Tibial nerve (tissue), 4 donors: Measurements from ENCODE around the gene C2orf81.

ENCODE experiments used
- CTCF ChIP-seq, 5 experiments: fragments of 200-600 bp in 3 of 5; fragments of 450-650 bp in 2 of 5; sonication (generic) in 3 of 5; IDR thresholded peaks; one replicate each; pipeline ENCODE4 v1.5.1; 2016 to 2019; ENCODE audit warnings: antibody characterized with exemption in 5 of 5, mild to moderate bottlenecking in 3 of 5, moderate library complexity in 2 of 5
- EP300 ChIP-seq, 2 donors: sonication (generic); formaldehyde crosslinking; IDR thresholded peaks; one replicate each; pipeline ENCODE4 v1.6.1; 2017; ENCODE audit warnings: antibody characterized with exemption in 2 of 2, mild to moderate bottlenecking in 1 of 2

- TF ChIP-seq CTCF (IDR thresholded peaks at IDR 0.05) (peak in 4 of 5 experiments; percentile 14 to 34 (median 19)), EP300 (IDR thresholded peaks at IDR 0.05) (no peak)
These were observed 21.6 kb downstream of the C2orf81 start for GRCh38 chr2:74399785-74400184.
